Bronchial epithelial cell (primary cell): ENCODE measurements around the gene INTS3. TPM values are rescaled to one million over a fixed set of nuclear protein-coding genes. Genes with fewer than 3 reads are reported as not detected.
"Not testable (repeated sequence)": the region's sequence is repeated elsewhere in the genome, so short reads cannot be mapped to it uniquely, and the experiment has no call there.

ENCODE experiments used
- DNase-seq: peaks from one replicate; pipeline ENCODE4 v3.0.0-alpha.2; 2010; ENCODE audit warnings: low read depth
- FAIRE-seq: peaks from 2 replicates; lab custom pipeline; 2011; peaks lifted over from hg19 to GRCh38; lab: Jason Lieb, UNC
- H3K27me3 ChIP-seq: 2 replicates; pipeline ENCODE4 v1.5.1; 2011; ENCODE audit warnings: low read length; ENCODE audit not compliant: control insufficient read depth, insufficient read depth
- H3K36me3 ChIP-seq: 2 replicates; pipeline ENCODE4 v1.5.1; 2011; ENCODE audit warnings: low read length; ENCODE audit not compliant: control insufficient read depth, insufficient read depth
- H3K4me3 ChIP-seq: 2 replicates; pipeline ENCODE4 v1.5.1; 2011; ENCODE audit warnings: mild to moderate bottlenecking, low read depth, low read length, control low read depth
- CTCF ChIP-seq: IDR thresholded peaks from 2 replicates; pipeline ENCODE4 v1.5.1; 2011; ENCODE audit warnings: mild to moderate bottlenecking, moderate library complexity, low read length, control low read depth, inconsistent platforms; ENCODE audit not compliant: insufficient read depth, severe bottlenecking
- total RNA-seq: library from RNA; depleted of rRNA; stranded (reverse); fragments of >200 nt; gene quantifications from 2 replicates; pipeline ENCODE4 v1.2.1, GENCODE V29; 2014

INTS3 gene
- total RNA-seq, 1 donor from 2014 or later = 12.6 TPM

GRCh38 chr1:153752571-153753195, 24.8 kb downstream of the INTS3 start:
- no peak for FAIRE-seq

GRCh38 chr1:153754266-153754665, 26.4 kb downstream of the INTS3 start:
- Histone ChIP-seq H3K36me3 (peaks cover 29% of the 10 kb centered on the region), H3K27me3 (no peaks in the 10 kb centered on the region), H3K4me3 (no peak overlapping the region)
- TF ChIP-seq CTCF = no peak
- no peak for DNase-seq
- FAIRE-seq = no peak

More at GRCh38 chr1:153752571-153753195, 24.8 kb downstream of the INTS3 start:
- peaks cover 24% of the 10 kb centered on the region for H3K36me3 ChIP-seq
- no peak for DNase-seq
- no peak for TF ChIP-seq CTCF
- H3K27me3 ChIP-seq = no peaks in the 10 kb centered on the region
- no peak overlapping the region for H3K4me3 ChIP-seq

- TF ChIP-seq CTCF = no peak
- peaks cover 26% of the 10 kb centered on the region for H3K36me3 ChIP-seq
- no peak overlapping the region for H3K4me3 ChIP-seq
- DNase-seq (no peak), FAIRE-seq (peak; percentile 68)
- no peaks in the 10 kb centered on the region for H3K27me3 ChIP-seq
Observed at GRCh38 chr1:153760440-153760839, 32.6 kb downstream of the INTS3 start.

- Histone ChIP-seq H3K27me3 (no peaks in the 10 kb centered on the region), H3K4me3 (no peak overlapping the region), H3K36me3 (peaks cover 29% of the 10 kb centered on the region)
- no peak for TF ChIP-seq CTCF
- no peak for DNase-seq
- FAIRE-seq = peak; percentile 68
Observed at GRCh38 chr1:153763365-153764225, 35.7 kb downstream of the INTS3 start.

GRCh38 chr1:153764310-153764709, 36.5 kb downstream of the INTS3 start:
- DNase-seq = no peak
- H3K4me3 ChIP-seq = no peak overlapping the region
- no peak for FAIRE-seq
- H3K27me3 ChIP-seq = no peaks in the 10 kb centered on the region
- TF ChIP-seq CTCF = no peak
- peaks cover 28% of the 10 kb centered on the region for H3K36me3 ChIP-seq

GRCh38 chr1:153766663-153767062, 38.8 kb downstream of the INTS3 start:
- FAIRE-seq, H3K27me3 ChIP-seq, DNase-seq, H3K4me3 ChIP-seq: not testable (repeated sequence)
- peaks cover 29% of the 10 kb centered on the region for H3K36me3 ChIP-seq
